ENCODE data around the gene MAGI2.
A peak's percentile ranks its signal among the peaks of the same experiment; 100 is the strongest.

The MAGI2 gene

DNA sequence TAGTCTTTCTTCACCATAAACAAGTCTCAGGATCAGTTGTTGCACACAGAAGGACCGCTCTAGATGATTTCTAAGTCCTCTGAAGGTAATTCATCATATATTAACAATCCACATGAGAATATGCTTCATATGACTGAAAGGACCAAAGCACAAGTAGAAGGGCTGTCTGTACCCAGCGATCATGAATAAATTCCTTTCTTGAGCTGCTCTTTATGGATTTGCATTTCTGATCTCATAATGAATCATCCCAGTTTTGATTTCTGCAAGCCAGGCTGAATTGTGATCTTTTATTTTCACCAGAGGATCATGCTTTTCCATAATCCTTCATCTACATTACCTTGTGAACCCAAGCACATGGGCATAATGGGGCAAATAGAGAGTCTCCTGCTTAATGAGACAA lies 675.6 kb downstream of the MAGI2 start:
- no peak for TF ChIP-seq RARB (CRISPR knock-in tag; IDR thresholded peaks at IDR 0.05)
- no peak for TF ChIP-seq GLIS3 (CRISPR knock-in tag; IDR thresholded peaks at IDR 0.05)
- TF ChIP-seq, protein P1, sequence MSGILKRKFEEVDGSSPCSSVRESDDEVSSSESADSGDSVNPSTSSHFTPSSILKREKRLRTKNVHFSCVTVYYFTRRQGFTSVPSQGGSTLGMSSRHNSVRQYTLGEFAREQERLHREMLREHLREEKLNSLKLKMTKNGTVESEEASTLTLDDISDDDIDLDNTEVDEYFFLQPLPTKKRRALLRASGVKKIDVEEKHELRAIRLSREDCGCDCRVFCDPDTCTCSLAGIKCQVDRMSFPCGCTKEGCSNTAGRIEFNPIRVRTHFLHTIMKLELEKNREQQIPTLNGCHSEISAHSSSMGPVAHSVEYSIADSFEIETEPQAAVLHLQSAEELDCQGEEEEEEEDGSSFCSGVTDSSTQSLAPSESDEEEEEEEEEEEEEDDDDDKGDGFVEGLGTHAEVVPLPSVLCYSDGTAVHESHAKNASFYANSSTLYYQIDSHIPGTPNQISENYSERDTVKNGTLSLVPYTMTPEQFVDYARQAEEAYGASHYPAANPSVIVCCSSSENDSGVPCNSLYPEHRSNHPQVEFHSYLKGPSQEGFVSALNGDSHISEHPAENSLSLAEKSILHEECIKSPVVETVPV (CRISPR knock-in tag; IDR thresholded peaks at IDR 0.05), result no peak
- TF ChIP-seq, protein P2, sequence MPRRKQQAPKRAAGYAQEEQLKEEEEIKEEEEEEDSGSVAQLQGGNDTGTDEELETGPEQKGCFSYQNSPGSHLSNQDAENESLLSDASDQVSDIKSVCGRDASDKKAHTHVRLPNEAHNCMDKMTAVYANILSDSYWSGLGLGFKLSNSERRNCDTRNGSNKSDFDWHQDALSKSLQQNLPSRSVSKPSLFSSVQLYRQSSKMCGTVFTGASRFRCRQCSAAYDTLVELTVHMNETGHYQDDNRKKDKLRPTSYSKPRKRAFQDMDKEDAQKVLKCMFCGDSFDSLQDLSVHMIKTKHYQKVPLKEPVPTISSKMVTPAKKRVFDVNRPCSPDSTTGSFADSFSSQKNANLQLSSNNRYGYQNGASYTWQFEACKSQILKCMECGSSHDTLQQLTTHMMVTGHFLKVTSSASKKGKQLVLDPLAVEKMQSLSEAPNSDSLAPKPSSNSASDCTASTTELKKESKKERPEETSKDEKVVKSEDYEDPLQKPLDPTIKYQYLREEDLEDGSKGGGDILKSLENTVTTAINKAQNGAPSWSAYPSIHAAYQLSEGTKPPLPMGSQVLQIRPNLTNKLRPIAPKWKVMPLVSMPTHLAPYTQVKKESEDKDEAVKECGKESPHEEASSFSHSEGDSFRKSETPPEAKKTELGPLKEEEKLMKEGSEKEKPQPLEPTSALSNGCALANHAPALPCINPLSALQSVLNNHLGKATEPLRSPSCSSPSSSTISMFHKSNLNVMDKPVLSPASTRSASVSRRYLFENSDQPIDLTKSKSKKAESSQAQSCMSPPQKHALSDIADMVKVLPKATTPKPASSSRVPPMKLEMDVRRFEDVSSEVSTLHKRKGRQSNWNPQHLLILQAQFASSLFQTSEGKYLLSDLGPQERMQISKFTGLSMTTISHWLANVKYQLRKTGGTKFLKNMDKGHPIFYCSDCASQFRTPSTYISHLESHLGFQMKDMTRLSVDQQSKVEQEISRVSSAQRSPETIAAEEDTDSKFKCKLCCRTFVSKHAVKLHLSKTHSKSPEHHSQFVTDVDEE (CRISPR knock-in tag; IDR thresholded peaks at IDR 0.05), result no peak
- TF ChIP-seq ZC3H10 (CRISPR knock-in tag; IDR thresholded peaks at IDR 0.05), result no peak
- ATAC-seq, result no peak; the same call in 2 of the 3 replicates

DNA sequence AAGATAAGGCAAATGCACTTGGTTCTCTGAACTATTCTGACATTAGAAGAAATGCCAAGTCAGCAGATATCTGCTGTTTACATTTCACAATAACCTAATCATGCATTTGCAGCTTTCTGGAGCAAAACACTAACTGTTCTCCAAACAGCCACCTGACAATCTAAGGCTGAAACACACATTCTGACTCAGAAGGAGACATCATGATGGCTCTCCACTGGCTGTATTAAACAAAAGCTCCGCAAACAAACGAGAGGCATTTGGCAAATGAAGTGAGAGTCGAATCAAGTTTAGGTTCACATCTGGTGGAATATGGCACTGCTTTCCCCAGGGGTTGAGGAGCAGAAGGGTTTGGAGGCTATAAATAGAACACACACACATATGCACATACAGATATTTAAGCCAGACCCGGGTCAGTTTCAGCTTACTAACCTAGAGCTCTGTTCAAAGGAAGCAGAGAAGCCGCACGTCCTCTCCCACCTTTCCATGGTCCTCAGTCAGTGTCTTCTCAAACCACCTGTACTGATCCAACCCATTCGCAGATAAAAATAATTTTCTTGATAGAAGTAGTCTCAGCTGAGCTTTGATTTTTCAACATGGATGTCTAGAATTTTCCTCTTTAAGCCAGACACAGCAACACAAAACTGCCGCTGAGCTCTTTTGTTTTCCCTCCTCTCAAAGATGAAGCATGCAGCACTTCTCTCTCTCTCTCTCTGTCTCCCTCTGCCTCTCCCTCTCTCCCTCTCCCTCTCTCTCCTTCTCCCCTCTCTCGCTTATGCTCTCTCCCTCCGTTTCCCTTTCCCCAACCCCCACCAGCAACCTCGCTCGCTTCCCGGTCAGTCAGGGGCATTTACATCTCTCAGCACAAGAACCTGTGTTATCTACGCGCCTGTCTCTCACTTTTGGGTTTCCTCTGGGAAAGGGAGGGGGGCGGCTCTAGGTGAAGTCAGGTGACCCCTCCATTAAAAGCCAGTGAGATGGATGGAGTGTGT lies 682.8 kb downstream of the MAGI2 start:
- peak; percentile 69 for ATAC-seq
- TF ChIP-seq ZNF70 (CRISPR knock-in tag; IDR thresholded peaks at IDR 0.05), result no peak
- TF ChIP-seq, protein P2 (CRISPR knock-in tag; IDR thresholded peaks at IDR 0.05), result no peak
- TF ChIP-seq ZNF8 (CRISPR knock-in tag; IDR thresholded peaks at IDR 0.05), result no peak; the same call in 1 of the 2 replicates
- no peak for TF ChIP-seq SNAI2 (CRISPR knock-in tag; IDR thresholded peaks at IDR 0.05)
- TF ChIP-seq, protein P3, sequence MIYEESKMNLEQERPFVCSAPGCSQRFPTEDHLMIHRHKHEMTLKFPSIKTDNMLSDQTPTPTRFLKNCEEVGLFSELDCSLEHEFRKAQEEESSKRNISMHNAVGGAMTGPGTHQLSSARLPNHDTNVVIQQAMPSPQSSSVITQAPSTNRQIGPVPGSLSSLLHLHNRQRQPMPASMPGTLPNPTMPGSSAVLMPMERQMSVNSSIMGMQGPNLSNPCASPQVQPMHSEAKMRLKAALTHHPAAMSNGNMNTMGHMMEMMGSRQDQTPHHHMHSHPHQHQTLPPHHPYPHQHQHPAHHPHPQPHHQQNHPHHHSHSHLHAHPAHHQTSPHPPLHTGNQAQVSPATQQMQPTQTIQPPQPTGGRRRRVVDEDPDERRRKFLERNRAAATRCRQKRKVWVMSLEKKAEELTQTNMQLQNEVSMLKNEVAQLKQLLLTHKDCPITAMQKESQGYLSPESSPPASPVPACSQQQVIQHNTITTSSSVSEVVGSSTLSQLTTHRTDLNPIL (CRISPR knock-in tag; IDR thresholded peaks at IDR 0.05; ENCODE audit: low read depth), result no peak
- no peak for TF ChIP-seq TOX (CRISPR knock-in tag; IDR thresholded peaks at IDR 0.05; ENCODE audit: borderline replicate concordance)

DNA sequence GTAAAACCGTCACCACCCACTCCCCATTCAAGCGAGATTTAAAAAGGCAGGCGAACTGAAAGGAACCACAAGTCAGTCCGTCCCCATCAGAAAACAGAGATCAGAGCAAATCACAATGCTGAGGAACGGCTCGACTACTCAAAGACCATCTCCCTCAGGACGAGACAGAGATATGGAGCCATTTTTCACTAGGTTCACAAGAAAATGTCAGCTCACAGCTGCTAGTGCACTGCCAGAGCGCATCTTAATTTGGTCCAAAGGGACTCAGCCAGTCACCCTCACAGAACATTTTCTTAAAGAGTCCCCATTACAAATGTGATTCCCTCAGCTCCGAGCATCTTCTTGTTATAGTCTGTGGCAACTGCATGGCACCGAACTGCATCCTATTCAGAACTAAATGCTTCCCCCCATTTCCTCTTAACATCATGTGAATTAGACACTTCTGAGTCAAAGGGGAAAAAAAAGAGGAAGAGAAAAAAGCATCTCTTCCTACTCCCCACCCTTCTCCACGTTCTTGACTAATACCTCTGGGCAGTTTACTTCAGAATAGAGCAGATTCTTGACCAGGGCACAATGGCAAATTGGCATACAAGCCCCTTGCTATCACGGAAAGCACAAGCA lies 683.9 kb downstream of the MAGI2 start:
- peak; percentile 61 for ATAC-seq
- TF ChIP-seq GLIS3 (CRISPR knock-in tag; IDR thresholded peaks at IDR 0.05), result no peak
- TF ChIP-seq ZC3H10 (CRISPR knock-in tag; IDR thresholded peaks at IDR 0.05), result no peak
- no peak for TF ChIP-seq ZFP3 (CRISPR knock-in tag; IDR thresholded peaks at IDR 0.05)
- no peak for TF ChIP-seq OSR1 (CRISPR knock-in tag; IDR thresholded peaks at IDR 0.05)

DNA sequence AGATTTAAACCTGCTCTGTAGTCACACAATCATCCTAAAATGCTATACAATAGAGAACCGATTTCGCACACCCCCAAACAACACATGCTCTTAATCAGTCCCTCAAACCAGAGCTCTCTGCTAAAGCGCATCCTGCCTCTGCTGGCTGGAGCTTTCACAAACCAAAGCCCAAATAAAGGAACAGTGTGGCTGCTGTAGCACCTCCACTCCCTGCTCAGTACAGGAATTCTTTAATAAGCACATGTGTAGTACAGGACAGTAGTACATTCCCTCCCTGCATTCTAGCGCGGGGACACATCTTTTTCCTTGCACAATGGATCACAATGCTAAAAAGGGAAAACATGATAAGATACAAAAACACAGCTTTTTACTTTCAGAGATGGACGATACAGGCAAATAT lies 684.6 kb downstream of the MAGI2 start:
- peak; percentile 65 for ATAC-seq

More for the DNA sequence above, 684.6 kb downstream of the MAGI2 start:
- no peak for TF ChIP-seq ZFP30 (CRISPR knock-in tag; IDR thresholded peaks at IDR 0.05)
- no peak for TF ChIP-seq RARB (CRISPR knock-in tag; IDR thresholded peaks at IDR 0.05)
- TF ChIP-seq ESRRG (CRISPR knock-in tag; IDR thresholded peaks at IDR 0.05), result no peak
- no peak for TF ChIP-seq ZC3H10 (CRISPR knock-in tag; IDR thresholded peaks at IDR 0.05)
- TF ChIP-seq ZNF8 (CRISPR knock-in tag; IDR thresholded peaks at IDR 0.05), result no peak
- TF ChIP-seq, protein P4, sequence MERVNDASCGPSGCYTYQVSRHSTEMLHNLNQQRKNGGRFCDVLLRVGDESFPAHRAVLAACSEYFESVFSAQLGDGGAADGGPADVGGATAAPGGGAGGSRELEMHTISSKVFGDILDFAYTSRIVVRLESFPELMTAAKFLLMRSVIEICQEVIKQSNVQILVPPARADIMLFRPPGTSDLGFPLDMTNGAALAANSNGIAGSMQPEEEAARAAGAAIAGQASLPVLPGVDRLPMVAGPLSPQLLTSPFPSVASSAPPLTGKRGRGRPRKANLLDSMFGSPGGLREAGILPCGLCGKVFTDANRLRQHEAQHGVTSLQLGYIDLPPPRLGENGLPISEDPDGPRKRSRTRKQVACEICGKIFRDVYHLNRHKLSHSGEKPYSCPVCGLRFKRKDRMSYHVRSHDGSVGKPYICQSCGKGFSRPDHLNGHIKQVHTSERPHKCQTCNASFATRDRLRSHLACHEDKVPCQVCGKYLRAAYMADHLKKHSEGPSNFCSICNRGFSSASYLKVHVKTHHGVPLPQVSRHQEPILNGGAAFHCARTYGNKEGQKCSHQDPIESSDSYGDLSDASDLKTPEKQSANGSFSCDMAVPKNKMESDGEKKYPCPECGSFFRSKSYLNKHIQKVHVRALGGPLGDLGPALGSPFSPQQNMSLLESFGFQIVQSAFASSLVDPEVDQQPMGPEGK (CRISPR knock-in tag; IDR thresholded peaks at IDR 0.05; ENCODE audit: borderline replicate concordance), result no peak
- TF ChIP-seq TCF4 (CRISPR knock-in tag; IDR thresholded peaks at IDR 0.05; ENCODE audit: borderline replicate concordance), result no peak
- TF ChIP-seq ISL1 (CRISPR knock-in tag; IDR thresholded peaks at IDR 0.05), result no peak
- TF ChIP-seq OSR1 (CRISPR knock-in tag; IDR thresholded peaks at IDR 0.05), result no peak
- no peak for TF ChIP-seq CSDC2 (CRISPR knock-in tag; IDR thresholded peaks at IDR 0.05)
- no peak for TF ChIP-seq BACH2 (CRISPR knock-in tag; IDR thresholded peaks at IDR 0.05; ENCODE audit: borderline replicate concordance)
- TF ChIP-seq ARNTL (CRISPR knock-in tag; IDR thresholded peaks at IDR 0.05; ENCODE audit: borderline replicate concordance, low read depth), result no peak
- TF ChIP-seq GLIS3 (CRISPR knock-in tag; IDR thresholded peaks at IDR 0.05), result no peak
- no peak for TF ChIP-seq TOX (CRISPR knock-in tag; IDR thresholded peaks at IDR 0.05; ENCODE audit: borderline replicate concordance)
- no peak for TF ChIP-seq PPARA (CRISPR knock-in tag; IDR thresholded peaks at IDR 0.05; ENCODE audit: borderline replicate concordance)
- no peak for TF ChIP-seq ZNF565 (CRISPR knock-in tag; conservative IDR thresholded peaks at IDR 0.05; ENCODE audit: low read depth)
- TF ChIP-seq, protein P3 (CRISPR knock-in tag; IDR thresholded peaks at IDR 0.05; ENCODE audit: low read depth), result no peak

Data from SK-N-SH treated with all-trans-retinoic acid at 6 μM for 48 hours (cell line).